HG02759 (cell line): ENCODE measurements around the gene CFTR.
"Not testable (repeated sequence)": the region's sequence is repeated elsewhere in the genome, so short reads cannot be mapped to it uniquely, and the experiment has no call there.

Source experiments
- ATAC-seq: cut with Tn5 transposase; IDR thresholded peaks from one replicate; pipeline ENCODE4 v1.9.1; 2021; ENCODE audit warnings: mild to moderate bottlenecking, moderate library complexity; ENCODE audit not compliant: unreplicated experiment

CFTR gene

GRCh38 chr7:117479225-117480054 lies at the start of gene CFTR:
TSS of gene CFTR (plus strand) at chr7:117480025. CDS start at chr7:117480095, 70 bp downstream.
- ATAC-seq, result no peak

- ATAC-seq, result peak; percentile 98
Measured at GRCh38 chr7:117435475-117436043, 44.3 kb upstream of the CFTR start.

- no peak for ATAC-seq
Measured at GRCh38 chr7:117444646-117445045, 35.2 kb upstream of the CFTR start.

- no peak for ATAC-seq
Measured at GRCh38 chr7:117445206-117445605, 34.6 kb upstream of the CFTR start.

- no peak for ATAC-seq
Measured at GRCh38 chr7:117446220-117446815, 33.5 kb upstream of the CFTR start.

- ATAC-seq, result no peak
Measured at GRCh38 chr7:117448655-117449054, 31.2 kb upstream of the CFTR start.

GRCh38 chr7:117458977-117459583 lies 20.7 kb upstream of the CFTR start:
- peak; percentile 48 for ATAC-seq

GRCh38 chr7:117459735-117460134 lies 20.1 kb upstream of the CFTR start:
- no peak for ATAC-seq

- ATAC-seq, result not testable (repeated sequence)
Measured at GRCh38 chr7:117460815-117461214, 19.0 kb upstream of the CFTR start.

- ATAC-seq, result no peak
Measured at GRCh38 chr7:117468174-117468573, 11.7 kb upstream of the CFTR start.

GRCh38 chr7:117470777-117471176 lies 9.0 kb upstream of the CFTR start:
- ATAC-seq, result peak; percentile 72

GRCh38 chr7:117472335-117472734 lies 7.5 kb upstream of the CFTR start:
- ATAC-seq, result no peak

- no peak for ATAC-seq
Measured at GRCh38 chr7:117476557-117477215, 3.1 kb upstream of the CFTR start.

- ATAC-seq, result no peak
Measured at GRCh38 chr7:117478836-117479224, 995 bp upstream of the CFTR start.

- no peak for ATAC-seq
Measured at GRCh38 chr7:117480055-117480362, 184 bp downstream of the CFTR start.

- no peak for ATAC-seq
Measured at GRCh38 chr7:117480978-117481377, 1.2 kb downstream of the CFTR start.

- ATAC-seq, result no peak
Measured at GRCh38 chr7:117485118-117485620, 5.3 kb downstream of the CFTR start.

- ATAC-seq, result no peak
Measured at GRCh38 chr7:117489016-117489415, 9.2 kb downstream of the CFTR start.

GRCh38 chr7:117489430-117489829 lies 9.6 kb downstream of the CFTR start:
- ATAC-seq, result no peak

GRCh38 chr7:117489911-117490310 lies 10.1 kb downstream of the CFTR start:
- no peak for ATAC-seq

- ATAC-seq, result no peak
Measured at GRCh38 chr7:117492649-117493048, 12.8 kb downstream of the CFTR start.
